ENCODE measurements around the gene JPT1. TPM values are rescaled to one million over a fixed set of nuclear protein-coding genes. Genes with fewer than 3 reads are reported as not detected.

JPT1 gene
- total RNA-seq, 4 donors from 2014 or later, result 13.5 to 53.4 (median 32.4) TPM

DNA sequence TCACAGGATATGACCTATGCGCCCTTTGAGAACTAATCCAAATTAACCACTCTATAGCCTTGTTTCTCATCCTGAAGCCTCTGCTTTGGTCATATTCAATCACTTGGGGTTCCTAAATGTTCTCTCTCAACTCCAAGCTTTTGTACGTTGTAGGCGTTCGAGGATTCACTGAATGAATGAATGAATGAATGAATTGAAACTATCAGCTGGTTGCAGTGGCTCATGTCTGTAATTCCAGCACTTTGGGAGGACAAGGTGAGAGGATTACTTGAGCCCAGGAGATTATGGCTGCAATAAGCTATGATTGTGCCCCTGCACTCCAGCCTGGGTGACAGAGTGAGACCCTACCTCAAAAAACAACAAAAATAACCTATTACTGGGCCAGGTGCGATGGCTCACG, 34.3 kb upstream of the JPT1 start:
- 89 to 93% methylated on average over 6 of the region's 6 CpGs for WGBS, 2 donors
- no peak for DNase-seq (ENCODE audit: low spot score in 2 of 2)
- TF ChIP-seq, protein P1, sequence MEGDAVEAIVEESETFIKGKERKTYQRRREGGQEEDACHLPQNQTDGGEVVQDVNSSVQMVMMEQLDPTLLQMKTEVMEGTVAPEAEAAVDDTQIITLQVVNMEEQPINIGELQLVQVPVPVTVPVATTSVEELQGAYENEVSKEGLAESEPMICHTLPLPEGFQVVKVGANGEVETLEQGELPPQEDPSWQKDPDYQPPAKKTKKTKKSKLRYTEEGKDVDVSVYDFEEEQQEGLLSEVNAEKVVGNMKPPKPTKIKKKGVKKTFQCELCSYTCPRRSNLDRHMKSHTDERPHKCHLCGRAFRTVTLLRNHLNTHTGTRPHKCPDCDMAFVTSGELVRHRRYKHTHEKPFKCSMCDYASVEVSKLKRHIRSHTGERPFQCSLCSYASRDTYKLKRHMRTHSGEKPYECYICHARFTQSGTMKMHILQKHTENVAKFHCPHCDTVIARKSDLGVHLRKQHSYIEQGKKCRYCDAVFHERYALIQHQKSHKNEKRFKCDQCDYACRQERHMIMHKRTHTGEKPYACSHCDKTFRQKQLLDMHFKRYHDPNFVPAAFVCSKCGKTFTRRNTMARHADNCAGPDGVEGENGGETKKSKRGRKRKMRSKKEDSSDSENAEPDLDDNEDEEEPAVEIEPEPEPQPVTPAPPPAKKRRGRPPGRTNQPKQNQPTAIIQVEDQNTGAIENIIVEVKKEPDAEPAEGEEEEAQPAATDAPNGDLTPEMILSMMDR (IDR thresholded peaks at IDR 0.05), result no peak
- TF ChIP-seq POLR2A (IDR thresholded peaks at IDR 0.05) (no peak), EP300 (IDR thresholded peaks at IDR 0.05) (no peak)

DNA sequence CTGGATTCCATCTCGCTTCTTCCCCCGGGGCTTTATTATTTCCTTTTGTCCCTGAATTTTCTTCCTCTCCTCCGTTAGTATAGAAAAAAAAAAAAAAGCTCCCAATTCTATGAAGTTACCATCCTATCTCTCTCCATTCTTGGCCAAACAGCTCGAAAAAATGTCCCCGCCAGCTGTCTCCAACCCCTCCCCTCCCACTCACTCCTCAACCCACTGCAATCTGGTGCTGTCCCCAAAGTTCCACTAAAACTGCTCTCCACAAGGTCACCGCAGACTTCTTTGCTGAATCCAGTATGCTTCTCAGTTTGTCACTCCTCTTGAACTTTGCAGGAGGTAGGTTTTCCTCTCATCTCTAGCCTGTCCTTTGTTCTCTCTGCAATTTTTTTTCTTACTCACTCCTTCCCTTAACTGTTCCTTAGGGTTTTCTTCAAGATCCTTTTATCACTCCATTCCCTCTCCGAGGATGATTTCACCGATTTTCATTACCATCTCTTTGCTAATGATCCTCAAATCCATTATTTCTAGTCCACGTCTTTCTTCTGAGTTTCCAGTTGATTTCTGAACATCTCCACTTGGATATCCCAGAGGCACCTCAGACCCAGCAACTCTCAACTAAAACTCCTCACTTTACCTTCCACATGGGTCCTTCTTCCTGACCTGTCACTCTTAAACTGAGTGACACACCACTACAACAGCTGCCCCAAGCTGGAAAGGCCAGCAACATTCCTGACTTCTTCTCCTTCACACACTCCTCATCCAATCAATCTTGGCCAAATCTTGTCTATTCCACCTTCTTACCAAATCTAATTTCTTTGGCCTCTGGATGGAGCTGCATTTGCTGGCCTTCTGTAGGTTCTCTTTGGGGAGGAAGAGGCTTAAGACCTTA, 29.9 kb upstream of the JPT1 start:
- no peak for TF ChIP-seq EP300 (IDR thresholded peaks at IDR 0.05)
- Histone ChIP-seq H3K4me3 (no peak overlapping the region), H3K27me3 (no peaks in the 10 kb centered on the region), H3K27ac (peak overlapping the region in 2 of 4 donors; percentile 99), H3K36me3 (peaks cover 0 to 5% (median under 1%) of the 10 kb centered on the region in 3 donors), H3K4me1 (peaks cover 0 to 28% (median 17%) of the 10 kb centered on the region in 4 donors), H3K9me3 (no peaks in the 10 kb centered on the region)
- WGBS, 2 donors, result 94 to 96% methylated on average over 9 of the region's 9 CpGs
- DNase-seq (ENCODE audit: low spot score in 2 of 2), result no peak

More for the DNA sequence above, 34.3 kb upstream of the JPT1 start:
- no peak overlapping the region for H3K4me3 ChIP-seq
- H3K27me3 ChIP-seq, result no peaks in the 10 kb centered on the region
- H3K36me3 ChIP-seq, result no peaks in the 10 kb centered on the region
- H3K27ac ChIP-seq, result no peak overlapping the region
- no peaks in the 10 kb centered on the region for H3K9me3 ChIP-seq
- H3K4me1 ChIP-seq, result peaks cover 0 to 2% (median 0%) of the 10 kb centered on the region in 4 donors

DNA sequence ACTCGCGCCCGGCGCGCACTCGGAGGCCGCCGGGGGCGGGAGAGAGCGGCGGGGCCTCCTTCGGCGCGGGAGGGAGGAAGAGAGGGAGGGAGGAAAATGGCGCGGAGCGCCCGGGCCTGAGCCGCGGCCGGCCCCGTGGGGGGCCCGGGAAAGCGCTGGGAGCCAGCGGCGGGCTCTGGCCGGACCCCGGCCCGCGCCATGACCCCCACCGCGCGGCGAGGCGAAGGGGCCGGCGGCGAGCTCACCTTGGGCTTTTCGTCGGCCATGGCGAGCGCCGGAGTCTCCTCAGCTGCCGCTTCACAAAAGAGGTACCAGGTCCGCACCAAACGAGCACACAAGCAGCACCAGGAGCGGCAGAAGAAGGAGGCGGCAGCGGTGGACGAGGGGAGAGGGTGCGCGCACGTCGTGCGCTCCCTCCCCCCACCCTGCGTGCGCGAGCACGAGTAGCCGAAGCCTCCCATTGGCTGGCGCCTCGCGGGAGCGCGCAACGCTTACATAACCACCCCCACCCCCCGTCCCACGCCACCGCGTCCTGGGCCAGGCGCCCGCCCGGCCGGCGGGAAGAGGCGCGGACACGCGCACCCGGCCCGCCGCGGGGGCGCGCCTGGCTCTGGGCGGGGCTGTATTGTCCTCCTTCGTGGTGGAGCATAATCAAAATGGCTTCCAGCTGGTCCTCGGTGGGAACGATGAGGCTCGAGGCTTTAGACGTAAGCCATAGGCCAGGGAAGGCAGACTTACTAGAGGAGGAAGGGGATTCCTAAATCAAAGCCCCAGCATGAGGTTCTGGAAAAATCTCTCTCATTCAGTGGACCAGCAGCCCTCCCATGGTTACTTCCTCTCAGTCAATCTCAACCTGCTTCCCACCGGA, 28.5 kb upstream of the JPT1 start, which contains the start of gene SUMO2:
SUMO2 (minus strand) TSS at position 391 of the 868 bp plus-strand sequence; CDS start at position 266, 125 bp downstream.
- peak within 1 kb of the TSS; percentile 88 to 93 (median 92) for H3K4me3 ChIP-seq
- peak; percentile 91 to 94 for DNase-seq (ENCODE audit: low spot score in 2 of 2)
- 2% methylated on average over 39 to 58 of the region's 92 CpGs for WGBS, 2 donors
- H3K9me3 ChIP-seq, result no peaks in the 10 kb centered on the region
- TF ChIP-seq POLR2A (IDR thresholded peaks at IDR 0.05), result peak; percentile 47 to 85
- TF ChIP-seq, protein P1 (IDR thresholded peaks at IDR 0.05), result peak in 4 of 5 experiments; percentile 36 to 69 (median 51)
- TF ChIP-seq EP300 (IDR thresholded peaks at IDR 0.05), result peak in 1 of 2 donors; percentile 86
- H3K36me3 ChIP-seq, result peaks cover 0 to 15% (median 5%) of the 10 kb centered on the region in 3 donors
- peaks cover 0 to 38% (median 17%) of the 10 kb centered on the region in 4 donors for H3K4me1 ChIP-seq
- peak within 1 kb of the TSS; percentile 97 to 99 (median 98) for H3K27ac ChIP-seq
- no peaks in the 10 kb centered on the region for H3K27me3 ChIP-seq

DNA sequence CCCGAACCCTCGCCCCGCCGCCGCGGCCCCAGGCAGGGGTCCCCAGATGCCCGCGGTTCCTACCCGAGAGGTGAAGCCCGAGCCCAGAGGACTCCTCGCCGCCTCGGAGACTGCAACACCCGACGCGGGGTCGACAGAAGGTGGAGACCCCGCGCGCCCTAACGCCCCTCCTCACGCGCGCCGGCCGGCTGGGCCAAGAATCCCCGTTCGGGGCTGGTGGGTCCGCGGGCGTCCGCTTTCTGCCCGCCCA, 27.9 kb upstream of the JPT1 start:
- Histone ChIP-seq H3K36me3 (peaks cover 0 to 21% (median 5%) of the 10 kb centered on the region in 3 donors), H3K27me3 (no peaks in the 10 kb centered on the region), H3K27ac (peak overlapping the region; percentile 97 to 99 (median 98)), H3K9me3 (no peaks in the 10 kb centered on the region), H3K4me1 (peaks cover 0 to 38% (median 17%) of the 10 kb centered on the region in 4 donors), H3K4me3 (peak overlapping the region; percentile 88 to 93 (median 92))
- no peak for TF ChIP-seq POLR2A (IDR thresholded peaks at IDR 0.05)
- TF ChIP-seq, protein P1 (IDR thresholded peaks at IDR 0.05), result peak in 1 of 5 experiments; percentile 28
- WGBS, 2 donors, result 0% methylated on average over 19 to 24 of the region's 33 CpGs
- DNase-seq (ENCODE audit: low spot score in 2 of 2), result no peak

DNA sequence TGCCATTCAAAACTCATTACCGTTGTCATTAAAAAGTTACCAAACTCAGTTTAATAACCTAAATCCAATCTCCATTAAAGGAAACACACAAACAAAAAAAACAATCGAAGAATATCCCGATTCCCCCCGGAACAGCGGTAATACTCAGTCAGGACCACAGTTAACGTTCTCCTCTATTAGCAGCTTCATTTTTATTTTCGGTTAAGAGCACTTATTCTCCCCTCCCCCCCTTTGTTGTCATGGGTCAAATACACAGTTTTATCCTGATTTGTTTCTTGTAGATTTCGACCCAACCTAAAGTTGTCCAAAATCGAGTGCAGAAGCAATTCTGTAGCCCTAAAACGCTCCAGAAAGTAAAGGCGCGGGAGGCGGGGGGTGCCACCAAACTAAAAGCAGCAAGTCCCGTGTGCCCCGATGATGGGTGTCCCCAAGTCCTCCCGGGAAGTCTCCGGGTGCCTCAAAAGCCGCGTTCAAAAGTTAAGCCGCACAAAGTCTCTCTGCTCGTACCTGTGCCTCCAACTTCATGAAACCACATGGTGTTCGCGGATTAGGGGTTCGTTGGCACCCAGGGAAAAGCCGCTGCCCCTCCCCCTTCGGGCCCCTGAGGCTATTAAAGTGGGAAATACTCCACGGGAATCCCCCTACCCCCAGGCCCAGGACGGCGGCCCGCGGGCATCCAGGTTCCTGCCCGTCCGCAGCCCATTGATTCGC, 27.5 kb upstream of the JPT1 start:
- 0% methylated on average over 29 to 34 of the region's 34 CpGs for WGBS, 2 donors
- H3K27ac ChIP-seq, result peak overlapping the region; percentile 97 to 99 (median 98)

More for the DNA sequence above, 27.5 kb upstream of the JPT1 start:
- TF ChIP-seq POLR2A (IDR thresholded peaks at IDR 0.05) (no peak), EP300 (IDR thresholded peaks at IDR 0.05) (no peak)
- TF ChIP-seq, protein P1 (IDR thresholded peaks at IDR 0.05), result no peak
- Histone ChIP-seq H3K9me3 (no peaks in the 10 kb centered on the region), H3K4me1 (peaks cover 0 to 38% (median 17%) of the 10 kb centered on the region in 4 donors), H3K36me3 (peaks cover 0 to 26% (median 5%) of the 10 kb centered on the region in 3 donors), H3K27me3 (no peaks in the 10 kb centered on the region), H3K4me3 (peak overlapping the region; percentile 88 to 93 (median 92))
- peak in 1 of 2 donors; percentile 20 for DNase-seq (ENCODE audit: low spot score in 2 of 2)
